IPS-11a (cell line): ENCODE measurements around the gene MRPS6.

Experiments
- H3K4me3 ChIP-seq: one replicate; pipeline ENCODE4 v1.5.1; 2013; ENCODE audit warnings: low read depth, low read length, control low read depth

MRPS6 gene

GRCh38 chr21:34094949-34095348, 21.6 kb downstream of the MRPS6 start:
- H3K4me3 ChIP-seq: no peak overlapping the region

GRCh38 chr21:34097442-34097841, 24.1 kb downstream of the MRPS6 start:
- H3K4me3 ChIP-seq: no peak overlapping the region

GRCh38 chr21:34100337-34100736, 27.0 kb downstream of the MRPS6 start:
- H3K4me3 ChIP-seq: no peak overlapping the region

GRCh38 chr21:34100790-34101189, 27.4 kb downstream of the MRPS6 start:
- H3K4me3 ChIP-seq: no peak overlapping the region

GRCh38 chr21:34105947-34106541, 32.7 kb downstream of the MRPS6 start:
- H3K4me3 ChIP-seq: no peak overlapping the region

GRCh38 chr21:34107606-34108005, 34.2 kb downstream of the MRPS6 start:
- no peak overlapping the region for H3K4me3 ChIP-seq

- no peak overlapping the region for H3K4me3 ChIP-seq
Observed at GRCh38 chr21:34109075-34109474, 35.7 kb downstream of the MRPS6 start.

GRCh38 chr21:34110594-34111202, 37.3 kb downstream of the MRPS6 start:
- H3K4me3 ChIP-seq: no peak overlapping the region

- H3K4me3 ChIP-seq: no peak overlapping the region
Observed at GRCh38 chr21:34112316-34113033, 39.1 kb downstream of the MRPS6 start.

GRCh38 chr21:34113842-34114241, 40.5 kb downstream of the MRPS6 start:
- no peak overlapping the region for H3K4me3 ChIP-seq

GRCh38 chr21:34115160-34115559, 41.8 kb downstream of the MRPS6 start:
- no peak overlapping the region for H3K4me3 ChIP-seq

GRCh38 chr21:34116569-34116968, 43.2 kb downstream of the MRPS6 start:
- no peak overlapping the region for H3K4me3 ChIP-seq

GRCh38 chr21:34120867-34121266, 47.5 kb downstream of the MRPS6 start:
- H3K4me3 ChIP-seq: no peak overlapping the region

GRCh38 chr21:34122047-34122446, 48.7 kb downstream of the MRPS6 start:
- no peak overlapping the region for H3K4me3 ChIP-seq

- H3K4me3 ChIP-seq: no peak overlapping the region
Observed at GRCh38 chr21:34123609-34124008, 50.2 kb downstream of the MRPS6 start.

GRCh38 chr21:34126269-34126668, 52.9 kb downstream of the MRPS6 start:
- H3K4me3 ChIP-seq: no peak overlapping the region

GRCh38 chr21:34126691-34127090, 53.3 kb downstream of the MRPS6 start:
- no peak overlapping the region for H3K4me3 ChIP-seq

- H3K4me3 ChIP-seq: no peak overlapping the region
Observed at GRCh38 chr21:34128124-34128523, 54.7 kb downstream of the MRPS6 start.

GRCh38 chr21:34128674-34129038, 55.3 kb downstream of the MRPS6 start:
- H3K4me3 ChIP-seq: no peak overlapping the region

- H3K4me3 ChIP-seq: no peak overlapping the region
Observed at GRCh38 chr21:34129039-34129891, 55.9 kb downstream of the MRPS6 start.

GRCh38 chr21:34129901-34130715, 56.7 kb downstream of the MRPS6 start:
- H3K4me3 ChIP-seq: no peak overlapping the region
